HCT116 (cell line): Measurements from ENCODE around the gene OR2T11. TPM values are rescaled to one million over a fixed set of nuclear protein-coding genes. Genes with fewer than 3 reads are reported as not detected.

Experiments used
- ATAC-seq: fragments of 200-7000 bp; cut with Tn5 transposase; 2 replicates; pipeline ENCODE4 v1.9.1; 2020; ENCODE audit warnings: mild to moderate bottlenecking, moderate library complexity
- BruUV-seq: library from RNA; stranded (reverse); fragments of 400-500 nt; replicated peaks from 2 replicates; lab custom pipeline; 2021; lab: Mats Ljungman, UMichigan
- CTCF ChIA-PET: fragments of 300-600 bp; sonication (Branson Sonifier 250); formaldehyde crosslinking; loops from one replicate; lab custom pipeline; 2021; ENCODE audit warnings: antibody characterized with exemption; lab: Charles Lee
- POLR2A ChIA-PET: fragments of 300-600, 350-600 bp; sonication (Branson Sonifier 250); formaldehyde crosslinking; loops from one replicate; lab custom pipeline; 2021; ENCODE audit warnings: antibody characterized with exemption; lab: Charles Lee
- RAD21 ChIA-PET, 2 experiments: fragments of 300-600 bp; sonication (Branson Sonifier 250); formaldehyde crosslinking; loops; one replicate each; lab custom pipeline; 2023; ENCODE audit warnings: low total read pairs in 2 of 2; ENCODE audit not compliant: uncharacterized antibody in 2 of 2, unreplicated experiment in 2 of 2, low non-redundant PET in 1 of 2; lab: Charles Lee
- DNase-seq: peaks from one replicate; pipeline ENCODE4 v3.0.0-alpha.2; 2010; ENCODE audit warnings: low read depth, low spot score
- H2AFZ ChIP-seq: fragments of 200-600 bp; shearing (Covaris generic), sonication (generic); 2 replicates; pipeline ENCODE4 v1.6.1; 2017; ENCODE audit warnings: low read depth, mixed run types, mixed read lengths, antibody characterized with exemption, low read length; ENCODE audit not compliant: poor library complexity, severe bottlenecking
- H3K27ac ChIP-seq: 2 replicates; pipeline ENCODE4 v1.5.1; 2012; ENCODE audit warnings: low read depth, low read length
- H3K27me3 ChIP-seq: fragments of 200-600 bp; sonication (generic); 2 replicates; pipeline ENCODE4 v1.6.1; 2016; ENCODE audit warnings: mixed run types, low read length, mixed read lengths; ENCODE audit not compliant: insufficient read depth
- H3K36me3 ChIP-seq, 2 experiments: fragments of 200-500 bp in 1 of 2; fragments of 200-600 bp in 1 of 2; sonication (Bioruptor generic) in 1 of 2; sonication (generic) in 1 of 2; 2 replicates each; pipeline versions ENCODE4 v1.5.1 to v1.6.1; 2014 to 2016; ENCODE audit warnings: low read length in 2 of 2, inconsistent platforms in 1 of 2, mixed read lengths in 1 of 2, mixed run types in 1 of 2; ENCODE audit not compliant: insufficient read depth in 2 of 2, control insufficient read depth in 1 of 2
- H3K4me1 ChIP-seq, 2 experiments: fragments of 200-600 bp in 1 of 2; sonication (generic) in 1 of 2; 2 replicates each; pipeline versions ENCODE4 v1.5.1 to v1.6.1; 2012 to 2017; ENCODE audit warnings: low read length in 2 of 2, inconsistent platforms in 1 of 2, mild to moderate bottlenecking in 1 of 2, mixed read lengths in 1 of 2, mixed run types in 1 of 2, moderate library complexity in 1 of 2; ENCODE audit not compliant: insufficient read depth in 2 of 2, control insufficient read depth in 1 of 2
- H3K4me2 ChIP-seq: fragments of 200-600 bp; sonication (generic); 2 replicates; pipeline ENCODE4 v1.6.1; 2017; ENCODE audit warnings: mixed run types, low read length, mixed read lengths
- H3K4me3 ChIP-seq, 2 experiments: fragments of 200-600 bp in 1 of 2; sonication (generic) in 1 of 2; replicated peaks in 1 of 2; 2 replicates each; pipeline ENCODE4 v1.5.1; 2011 to 2016; ENCODE audit warnings: low read length in 2 of 2, control low read depth in 1 of 2, low read depth in 1 of 2, mild to moderate bottlenecking in 1 of 2, mixed read lengths in 1 of 2, mixed run types in 1 of 2
- H3K79me2 ChIP-seq: fragments of 200-600 bp; sonication (generic); 2 replicates; pipeline ENCODE4 v1.6.1; 2017; ENCODE audit warnings: mild to moderate bottlenecking, mixed run types, low read length, moderate library complexity, mixed read lengths; ENCODE audit not compliant: insufficient read depth
- H3K9ac ChIP-seq: fragments of 200-600 bp; sonication (generic); 2 replicates; pipeline ENCODE4 v1.6.1; 2016; ENCODE audit warnings: low read length, mixed read lengths
- H3K9me2 ChIP-seq: fragments of 200-600 bp; sonication (generic), shearing (Covaris generic); 2 replicates; pipeline ENCODE4 v1.6.1; 2017; ENCODE audit warnings: mixed run types, mild to moderate bottlenecking, moderate library complexity; ENCODE audit not compliant: insufficient read depth
- H3K9me3 ChIP-seq, 2 experiments: fragments of 200-500 bp in 1 of 2; fragments of 200-600 bp in 1 of 2; sonication (Bioruptor generic) in 1 of 2; sonication (generic) in 1 of 2; 2 replicates each; pipeline ENCODE4 v1.6.1; 2014 to 2017; ENCODE audit warnings: low read length in 2 of 2, mixed read lengths in 2 of 2, inconsistent platforms in 1 of 2, low read depth in 1 of 2, mild to moderate bottlenecking in 1 of 2, mixed run types in 1 of 2, moderate library complexity in 1 of 2; ENCODE audit not compliant: control insufficient read depth in 1 of 2, insufficient read depth in 1 of 2
- H4K20me1 ChIP-seq: fragments of 200-600 bp; sonication (generic), shearing (Covaris generic); 2 replicates; pipeline ENCODE4 v1.6.1; 2017; ENCODE audit warnings: mixed run types, mild to moderate bottlenecking, moderate library complexity; ENCODE audit not compliant: insufficient read depth
- ATF3 ChIP-seq: IDR thresholded peaks from 2 replicates; pipeline ENCODE4 v1.6.1; 2012
- CBX3 ChIP-seq: IDR thresholded peaks from 2 replicates; pipeline ENCODE4 v1.6.1; 2012; ENCODE audit warnings: low read depth
- CEBPB ChIP-seq: IDR thresholded peaks from 2 replicates; pipeline ENCODE4 v1.6.1; 2012; ENCODE audit warnings: low read depth
- EGR1 ChIP-seq: IDR thresholded peaks from 2 replicates; pipeline ENCODE4 v1.6.1; 2012; ENCODE audit warnings: low read depth
- ELF1 ChIP-seq: IDR thresholded peaks from 2 replicates; pipeline ENCODE4 v1.6.1; 2012; ENCODE audit warnings: low read depth, borderline replicate concordance
- EZH2 ChIP-seq: fragments of 200-600 bp; sonication (generic); IDR thresholded peaks from 2 replicates; pipeline ENCODE4 v1.6.1; 2017; ENCODE audit warnings: antibody characterized with exemption, mixed run types
- FOSL1 ChIP-seq: IDR thresholded peaks from 2 replicates; pipeline ENCODE4 v1.6.1; 2012; ENCODE audit warnings: low read depth
- POLR2A ChIP-seq: IDR thresholded peaks from 2 replicates; pipeline ENCODE4 v1.7.0; 2011; ENCODE audit warnings: borderline replicate concordance; ENCODE audit not compliant: insufficient read depth, insufficient read length; ENCODE audit errors: extremely low read depth
- POLR2AphosphoS5 ChIP-seq: IDR thresholded peaks from 2 replicates; pipeline ENCODE4 v1.6.1; 2011; ENCODE audit warnings: mild to moderate bottlenecking, low read depth, low read length, moderate library complexity
- RAD21 ChIP-seq: IDR thresholded peaks from 2 replicates; pipeline ENCODE4 v1.6.1; 2012; ENCODE audit warnings: low read depth, mild to moderate bottlenecking
- REST ChIP-seq: IDR thresholded peaks from 2 replicates; pipeline ENCODE4 v1.6.1; 2012; ENCODE audit warnings: low read depth
- SIN3A ChIP-seq: IDR thresholded peaks from 2 replicates; pipeline ENCODE4 v1.6.1; 2012; ENCODE audit warnings: low read depth
- SRF ChIP-seq: IDR thresholded peaks from 2 replicates; pipeline ENCODE4 v1.6.1; 2012; ENCODE audit warnings: low read depth
- TCF7L2 ChIP-seq: IDR thresholded peaks from 2 replicates; pipeline ENCODE4 v1.7.0; 2011; ENCODE audit warnings: borderline replicate concordance, inconsistent platforms; ENCODE audit not compliant: insufficient read depth, insufficient read length; ENCODE audit errors: extremely low read depth
- YY1 ChIP-seq: IDR thresholded peaks from 2 replicates; pipeline ENCODE4 v1.6.1; 2011; ENCODE audit warnings: low read length, low read depth, moderate library complexity, mild to moderate bottlenecking; ENCODE audit not compliant: insufficient replicate concordance; ENCODE audit errors: extremely low read depth
- ZNF274 ChIP-seq: fragments of 200-500 bp; sonication (Bioruptor generic); IDR thresholded peaks from 2 replicates; pipeline ENCODE4 v1.6.1; 2014; ENCODE audit warnings: mild to moderate bottlenecking, low read depth, low read length, inconsistent platforms
- intact Hi-C: fragments of 100-400 bp; cut with micrococcal nuclease; formaldehyde crosslinking; loops from 2 replicates; pipeline ENCODE4 v1.10.0; 2022
- total RNA-seq: library from RNA; stranded (reverse); gene quantifications from one replicate; pipeline ENCODE4 v1.2.1, GENCODE V29; 2021; ENCODE audit not compliant: unreplicated experiment
- TF ChIP-seq, protein P1 (sequence below): IDR thresholded peaks from 2 replicates; pipeline ENCODE4 v1.6.1; 2011; ENCODE audit warnings: mild to moderate bottlenecking, low read length, moderate library complexity; ENCODE audit not compliant: insufficient replicate concordance; ENCODE audit errors: extremely low read depth

OR2T11 gene
- total RNA-seq, 1 experiment from 2014 or later = not detected

- TF ChIP-seq RAD21 = no peak
- no peak for TF ChIP-seq ZNF274
- no peak for TF ChIP-seq SRF
- no peak for TF ChIP-seq POLR2A
- TF ChIP-seq POLR2AphosphoS5 = no peak
- TF ChIP-seq CBX3 = no peak
- TF ChIP-seq FOSL1 = no peak
- no peak for TF ChIP-seq EGR1
- TF ChIP-seq TCF7L2 = no peak
- no peak for TF ChIP-seq ELF1
- no peak for TF ChIP-seq YY1
- TF ChIP-seq CEBPB = no peak
- TF ChIP-seq, all 23 proteins: peak for 0
- H3K9me3 ChIP-seq = no peaks in the 10 kb centered on the region
- H3K79me2 ChIP-seq = no peaks in the 10 kb centered on the region
- H3K9ac ChIP-seq = no peak overlapping the region
- ATAC-seq (peak; percentile 30; the same call in 1 of the 2 replicates), DNase-seq (no peak)
- H4K20me1 ChIP-seq = no peaks in the 10 kb centered on the region
- POLR2A ChIA-PET = no interaction called here
- H3K4me3 ChIP-seq = no peak overlapping the region
- CTCF ChIA-PET = no interaction called here
- H3K9me2 ChIP-seq = no peaks in the 10 kb centered on the region
- H3K4me1 ChIP-seq = no peaks in the 10 kb centered on the region
- BruUV-seq = no TSS peak
- intact Hi-C loops = no loop called here
- no peaks in the 10 kb centered on the region for H3K36me3 ChIP-seq
- RAD21 ChIA-PET = no interaction called here
- no peak overlapping the region for H3K27ac ChIP-seq
- 0 out of 2 replicates have a peak, but pooled peaks cover 3% of the 10 kb centered on the region for H3K27me3 ChIP-seq
- no peak overlapping the region for H2AFZ ChIP-seq
- H3K4me2 ChIP-seq = no peak overlapping the region
These were observed 22.9 kb downstream of the OR2T11 start for GRCh38 chr1:248611883-248612414.

GRCh38 chr1:248610301-248610700 lies 24.6 kb downstream of the OR2T11 start:
- RAD21 ChIA-PET = no interaction called here
- BruUV-seq = no TSS peak
- no peak for ATAC-seq
- no peak for TF ChIP-seq REST
- no peak for TF ChIP-seq EZH2
- no peak for TF ChIP-seq POLR2A
- no peak for TF ChIP-seq CBX3
- TF ChIP-seq, protein P1, sequence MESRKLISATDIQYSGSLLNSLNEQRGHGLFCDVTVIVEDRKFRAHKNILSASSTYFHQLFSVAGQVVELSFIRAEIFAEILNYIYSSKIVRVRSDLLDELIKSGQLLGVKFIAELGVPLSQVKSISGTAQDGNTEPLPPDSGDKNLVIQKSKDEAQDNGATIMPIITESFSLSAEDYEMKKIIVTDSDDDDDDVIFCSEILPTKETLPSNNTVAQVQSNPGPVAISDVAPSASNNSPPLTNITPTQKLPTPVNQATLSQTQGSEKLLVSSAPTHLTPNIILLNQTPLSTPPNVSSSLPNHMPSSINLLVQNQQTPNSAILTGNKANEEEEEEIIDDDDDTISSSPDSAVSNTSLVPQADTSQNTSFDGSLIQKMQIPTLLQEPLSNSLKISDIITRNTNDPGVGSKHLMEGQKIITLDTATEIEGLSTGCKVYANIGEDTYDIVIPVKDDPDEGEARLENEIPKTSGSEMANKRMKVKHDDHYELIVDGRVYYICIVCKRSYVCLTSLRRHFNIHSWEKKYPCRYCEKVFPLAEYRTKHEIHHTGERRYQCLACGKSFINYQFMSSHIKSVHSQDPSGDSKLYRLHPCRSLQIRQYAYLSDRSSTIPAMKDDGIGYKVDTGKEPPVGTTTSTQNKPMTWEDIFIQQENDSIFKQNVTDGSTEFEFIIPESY = no peak
- TF ChIP-seq ATF3 = no peak
- TF ChIP-seq SIN3A = no peak

More at GRCh38 chr1:248610301-248610700, 24.6 kb downstream of the OR2T11 start:
- H4K20me1 ChIP-seq = no peaks in the 10 kb centered on the region
- no peaks in the 10 kb centered on the region for H3K9me2 ChIP-seq
- no peak for DNase-seq
- ChIA-PET POLR2A (no interaction called here), CTCF (no interaction called here)
- H3K27me3 ChIP-seq = 0 out of 2 replicates have a peak, but pooled peaks cover 3% of the 10 kb centered on the region
- intact Hi-C loops = no loop called here
- no peak overlapping the region for H3K9ac ChIP-seq
- H3K79me2 ChIP-seq = no peaks in the 10 kb centered on the region
- H3K4me3 ChIP-seq = no peak overlapping the region
- no peak overlapping the region for H3K4me2 ChIP-seq
- H3K27ac ChIP-seq = no peak overlapping the region
- no peaks in the 10 kb centered on the region for H3K9me3 ChIP-seq
- H3K36me3 ChIP-seq = no peaks in the 10 kb centered on the region
- no peaks in the 10 kb centered on the region for H3K4me1 ChIP-seq
- no peak overlapping the region for H2AFZ ChIP-seq
